ENCODE data around the gene PCARE. TPM values are rescaled to one million over a fixed set of nuclear protein-coding genes. Genes with fewer than 3 reads are reported as not detected.

Gene PCARE
- not detected in 2 replicates for total RNA-seq

GRCh38 chr2:29074411-29074810 is at the start of gene PCARE:
Gene PCARE, minus strand, starts transcription at chr2:29074523. Its CDS starts 262 bp downstream, at chr2:29074261.

GRCh38 chr2:29114946-29115609 is 40.8 kb upstream of the PCARE start, which contains the start of gene CLIP4:
Gene CLIP4, plus strand, starts transcription at chr2:29115415. Its CDS starts 5,974 bp downstream, at chr2:29121389.

Other genes with a start within 250 kb of the PCARE start
- gene TRMT61B, start 204.2 kb downstream of the PCARE start, total RNA-seq = 8.4 and 11.3 TPM in 2 replicates
- 37.6 and 61.1 TPM in 2 replicates for gene WDR43, start 179.9 kb downstream of the PCARE start, total RNA-seq
- gene TOGARAM2, start 93.2 kb downstream of the PCARE start, total RNA-seq = not detected in 2 replicates
- 32.1 and 37.1 TPM in 2 replicates for gene CLIP4, start 40.9 kb upstream of the PCARE start, total RNA-seq

All from hair follicular keratinocyte (primary cell).